Neural cell (in vitro differentiated cells): ENCODE results near the gene CSMD2. TPM values are rescaled to one million over a fixed set of nuclear protein-coding genes. Genes with fewer than 3 reads are reported as not detected.

Experiments used
- H2AFZ ChIP-seq: fragments of 200-600, 300-800 bp; sonication (generic), shearing (Covaris generic); 2 replicates; pipeline ENCODE4 v1.6.0; 2014; ENCODE audit warnings: low read depth, mild to moderate bottlenecking, antibody characterized with exemption, low read length, moderate library complexity
- H3F3A ChIP-seq: fragments of 200-600 bp; shearing (Covaris generic); 2 replicates; pipeline ENCODE4 v1.6.1; 2016; ENCODE audit warnings: mild to moderate bottlenecking, moderate library complexity, mixed read lengths, antibody characterized with exemption, low read length; ENCODE audit not compliant: insufficient read depth, poor library complexity, severe bottlenecking
- H3K27ac ChIP-seq: fragments of 200-600, 300-800 bp; sonication (generic), shearing (Covaris generic); 2 replicates; pipeline ENCODE4 v1.5.1; 2014; ENCODE audit warnings: mild to moderate bottlenecking, low read length, moderate library complexity
- H3K27me3 ChIP-seq: fragments of 300-800, 200-600 bp; sonication (generic), shearing (Covaris generic); 2 replicates; pipeline ENCODE4 v1.6.0; 2014; ENCODE audit warnings: mild to moderate bottlenecking, low read depth, low read length, moderate library complexity; ENCODE audit not compliant: insufficient read depth
- H3K36me3 ChIP-seq: fragments of 300-800, 200-600 bp; sonication (generic), shearing (Covaris generic); 2 replicates; pipeline ENCODE4 v1.5.1; 2014; ENCODE audit warnings: mild to moderate bottlenecking, antibody characterized with exemption, low read length, moderate library complexity; ENCODE audit not compliant: insufficient read depth
- H3K4me2 ChIP-seq: fragments of 300-800, 200-600 bp; sonication (generic), shearing (Covaris generic); 2 replicates; pipeline ENCODE4 v1.6.0; 2014; ENCODE audit warnings: mild to moderate bottlenecking, low read length
- H3K4me3 ChIP-seq: fragments of 300-800, 200-600 bp; sonication (generic), shearing (Covaris generic); 2 replicates; pipeline ENCODE4 v1.5.1; 2014; ENCODE audit warnings: mild to moderate bottlenecking, low read length, moderate library complexity
- H3K79me2 ChIP-seq: fragments of 200-600 bp; shearing (Covaris generic); replicated peaks from 2 replicates; pipeline ENCODE4 v1.6.0; 2014; ENCODE audit warnings: mild to moderate bottlenecking, low read length, moderate library complexity; ENCODE audit not compliant: insufficient read depth
- H3K9ac ChIP-seq: fragments of 300-800, 200-600 bp; sonication (generic), shearing (Covaris generic); 2 replicates; pipeline ENCODE4 v1.6.1; 2016; ENCODE audit warnings: mild to moderate bottlenecking, low read length, mixed read lengths
- H3K9me2 ChIP-seq: fragments of 200-600 bp; shearing (Covaris generic); 2 replicates; pipeline ENCODE4 v1.6.1; 2016; ENCODE audit warnings: mild to moderate bottlenecking, low read length, mixed read lengths; ENCODE audit not compliant: insufficient read depth
- H3K9me3 ChIP-seq: fragments of 200-600, 300-800 bp; sonication (generic), shearing (Covaris generic); 2 replicates; pipeline ENCODE4 v1.6.1; 2016; ENCODE audit warnings: mild to moderate bottlenecking, mixed run types, low read length, moderate library complexity, mixed read lengths
- H4K20me1 ChIP-seq: fragments of 200-600 bp; shearing (Covaris generic); 2 replicates; pipeline ENCODE4 v1.6.1; 2016; ENCODE audit warnings: mild to moderate bottlenecking, mixed run types; ENCODE audit not compliant: insufficient read depth
- EZH2 ChIP-seq: fragments of 200-600, 300-800 bp; shearing (Covaris generic), sonication (generic); IDR thresholded peaks from 2 replicates; pipeline ENCODE4 v1.6.1; 2014; ENCODE audit warnings: antibody characterized with exemption, low read length, borderline replicate concordance, mild to moderate bottlenecking; ENCODE audit not compliant: insufficient read depth, poor library complexity, severe bottlenecking
- MXI1 ChIP-seq: fragments of 450-650 bp; conservative IDR thresholded peaks from 2 replicates; pipeline ENCODE4 v1.6.1; 2014; ENCODE audit warnings: antibody characterized with exemption, mild to moderate bottlenecking; ENCODE audit not compliant: poor library complexity, severe bottlenecking
- POLR2AphosphoS5 ChIP-seq: IDR thresholded peaks from 2 replicates; pipeline ENCODE4 v1.6.1; 2012
- RAD21 ChIP-seq: fragments of 450-650 bp; conservative IDR thresholded peaks from 2 replicates; pipeline ENCODE4 v1.6.1; 2014; ENCODE audit warnings: antibody characterized with exemption, mild to moderate bottlenecking, moderate library complexity
- SMC3 ChIP-seq: fragments of 450-650 bp; conservative IDR thresholded peaks from 2 replicates; pipeline ENCODE4 v1.6.1; 2014; ENCODE audit warnings: antibody characterized with exemption, mild to moderate bottlenecking, moderate library complexity; ENCODE audit not compliant: poor library complexity
- TAF1 ChIP-seq: IDR thresholded peaks from 2 replicates; pipeline ENCODE4 v1.6.1; 2012; ENCODE audit warnings: low read depth
- polyA plus RNA-seq: library from polyadenylated mRNA; depleted of rRNA; stranded (reverse); fragments of >200 nt; gene quantifications from 2 replicates; pipeline ENCODE4 v1.2.3, GENCODE V29; 2014
- TF ChIP-seq, protein P1 (sequence below): fragments of 450-650 bp; IDR thresholded peaks from 2 replicates; pipeline ENCODE4 v1.5.1; 2014; ENCODE audit warnings: antibody characterized with exemption, mild to moderate bottlenecking, moderate library complexity; ENCODE audit not compliant: poor library complexity, severe bottlenecking
- TF ChIP-seq, protein P2 (sequence below): IDR thresholded peaks from 2 replicates; pipeline ENCODE4 v1.6.1; 2012; ENCODE audit warnings: borderline replicate concordance

Gene CSMD2
- polyA plus RNA-seq, 1 donor from 2014 or later = 9.6 TPM

DNA sequence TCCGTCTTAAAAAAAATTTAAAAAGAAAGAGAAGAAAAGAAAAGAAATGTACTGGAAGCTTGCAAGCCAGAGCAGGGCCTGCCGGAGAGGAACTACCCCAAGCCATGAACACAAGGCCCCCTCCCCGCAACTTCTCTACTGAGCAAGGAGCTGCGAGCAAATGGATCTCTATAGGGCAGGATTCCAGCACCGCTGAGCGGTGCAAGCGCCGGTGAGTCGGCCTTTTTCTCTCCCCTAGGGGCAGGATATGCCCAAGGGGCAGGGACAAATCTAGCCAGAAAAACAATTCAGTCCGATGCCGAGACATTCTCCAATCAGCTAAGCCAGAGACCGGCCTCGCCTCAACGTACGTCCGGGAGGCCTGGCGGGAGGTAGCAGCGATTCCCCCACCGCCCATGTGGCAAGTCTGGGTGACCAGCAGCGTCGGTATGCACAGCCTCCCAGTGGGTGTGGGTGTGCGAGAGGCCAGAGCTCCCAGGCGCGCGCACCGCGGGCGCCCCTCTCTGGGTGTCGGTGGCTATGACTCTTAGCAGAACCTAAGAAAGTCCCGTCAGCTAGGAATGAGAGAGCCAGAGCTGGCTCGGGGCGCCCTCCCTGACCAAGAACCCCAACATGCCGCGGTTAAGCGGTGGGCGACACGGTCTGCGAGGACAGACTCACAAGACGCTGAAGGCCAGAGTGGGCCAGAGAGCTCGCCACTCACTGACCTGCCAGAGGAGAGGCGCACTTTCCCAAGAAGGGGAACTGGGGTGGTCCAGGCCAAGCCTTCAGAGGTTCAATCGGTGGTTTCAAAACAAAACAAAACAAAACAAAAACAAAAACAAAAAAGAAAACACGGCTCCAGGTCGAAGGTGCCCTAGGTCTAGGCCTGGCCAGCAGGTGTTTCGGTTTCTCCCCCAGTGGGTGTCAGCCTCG, 1.9 kb downstream of the CSMD2 start:
- Histone ChIP-seq H3F3A (no peaks in the 10 kb centered on the region), H3K36me3 (no peaks in the 10 kb centered on the region), H3K4me2 (peak overlapping the region; percentile 82), H3K79me2 (no peaks in the 10 kb centered on the region), H3K9me3 (no peaks in the 10 kb centered on the region), H3K9ac (peak overlapping the region; percentile 83), H3K27ac (peak overlapping the region; percentile 28), H2AFZ (peak overlapping the region; percentile 27), H3K9me2 (no peaks in the 10 kb centered on the region), H4K20me1 (no peaks in the 10 kb centered on the region), H3K27me3 (peaks cover 30% of the 10 kb centered on the region), H3K4me3 (peak overlapping the region; percentile 96)
- TF ChIP-seq EZH2 = no peak
- peak; percentile 96 for TF ChIP-seq RAD21
- TF ChIP-seq, protein P1, sequence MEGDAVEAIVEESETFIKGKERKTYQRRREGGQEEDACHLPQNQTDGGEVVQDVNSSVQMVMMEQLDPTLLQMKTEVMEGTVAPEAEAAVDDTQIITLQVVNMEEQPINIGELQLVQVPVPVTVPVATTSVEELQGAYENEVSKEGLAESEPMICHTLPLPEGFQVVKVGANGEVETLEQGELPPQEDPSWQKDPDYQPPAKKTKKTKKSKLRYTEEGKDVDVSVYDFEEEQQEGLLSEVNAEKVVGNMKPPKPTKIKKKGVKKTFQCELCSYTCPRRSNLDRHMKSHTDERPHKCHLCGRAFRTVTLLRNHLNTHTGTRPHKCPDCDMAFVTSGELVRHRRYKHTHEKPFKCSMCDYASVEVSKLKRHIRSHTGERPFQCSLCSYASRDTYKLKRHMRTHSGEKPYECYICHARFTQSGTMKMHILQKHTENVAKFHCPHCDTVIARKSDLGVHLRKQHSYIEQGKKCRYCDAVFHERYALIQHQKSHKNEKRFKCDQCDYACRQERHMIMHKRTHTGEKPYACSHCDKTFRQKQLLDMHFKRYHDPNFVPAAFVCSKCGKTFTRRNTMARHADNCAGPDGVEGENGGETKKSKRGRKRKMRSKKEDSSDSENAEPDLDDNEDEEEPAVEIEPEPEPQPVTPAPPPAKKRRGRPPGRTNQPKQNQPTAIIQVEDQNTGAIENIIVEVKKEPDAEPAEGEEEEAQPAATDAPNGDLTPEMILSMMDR = peak; percentile 96
- TF ChIP-seq TAF1 = peak; percentile 51
- peak; percentile 55 for TF ChIP-seq MXI1
- TF ChIP-seq, protein P2, sequence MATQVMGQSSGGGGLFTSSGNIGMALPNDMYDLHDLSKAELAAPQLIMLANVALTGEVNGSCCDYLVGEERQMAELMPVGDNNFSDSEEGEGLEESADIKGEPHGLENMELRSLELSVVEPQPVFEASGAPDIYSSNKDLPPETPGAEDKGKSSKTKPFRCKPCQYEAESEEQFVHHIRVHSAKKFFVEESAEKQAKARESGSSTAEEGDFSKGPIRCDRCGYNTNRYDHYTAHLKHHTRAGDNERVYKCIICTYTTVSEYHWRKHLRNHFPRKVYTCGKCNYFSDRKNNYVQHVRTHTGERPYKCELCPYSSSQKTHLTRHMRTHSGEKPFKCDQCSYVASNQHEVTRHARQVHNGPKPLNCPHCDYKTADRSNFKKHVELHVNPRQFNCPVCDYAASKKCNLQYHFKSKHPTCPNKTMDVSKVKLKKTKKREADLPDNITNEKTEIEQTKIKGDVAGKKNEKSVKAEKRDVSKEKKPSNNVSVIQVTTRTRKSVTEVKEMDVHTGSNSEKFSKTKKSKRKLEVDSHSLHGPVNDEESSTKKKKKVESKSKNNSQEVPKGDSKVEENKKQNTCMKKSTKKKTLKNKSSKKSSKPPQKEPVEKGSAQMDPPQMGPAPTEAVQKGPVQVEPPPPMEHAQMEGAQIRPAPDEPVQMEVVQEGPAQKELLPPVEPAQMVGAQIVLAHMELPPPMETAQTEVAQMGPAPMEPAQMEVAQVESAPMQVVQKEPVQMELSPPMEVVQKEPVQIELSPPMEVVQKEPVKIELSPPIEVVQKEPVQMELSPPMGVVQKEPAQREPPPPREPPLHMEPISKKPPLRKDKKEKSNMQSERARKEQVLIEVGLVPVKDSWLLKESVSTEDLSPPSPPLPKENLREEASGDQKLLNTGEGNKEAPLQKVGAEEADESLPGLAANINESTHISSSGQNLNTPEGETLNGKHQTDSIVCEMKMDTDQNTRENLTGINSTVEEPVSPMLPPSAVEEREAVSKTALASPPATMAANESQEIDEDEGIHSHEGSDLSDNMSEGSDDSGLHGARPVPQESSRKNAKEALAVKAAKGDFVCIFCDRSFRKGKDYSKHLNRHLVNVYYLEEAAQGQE = no peak
- peak; percentile 95 for TF ChIP-seq SMC3

DNA sequence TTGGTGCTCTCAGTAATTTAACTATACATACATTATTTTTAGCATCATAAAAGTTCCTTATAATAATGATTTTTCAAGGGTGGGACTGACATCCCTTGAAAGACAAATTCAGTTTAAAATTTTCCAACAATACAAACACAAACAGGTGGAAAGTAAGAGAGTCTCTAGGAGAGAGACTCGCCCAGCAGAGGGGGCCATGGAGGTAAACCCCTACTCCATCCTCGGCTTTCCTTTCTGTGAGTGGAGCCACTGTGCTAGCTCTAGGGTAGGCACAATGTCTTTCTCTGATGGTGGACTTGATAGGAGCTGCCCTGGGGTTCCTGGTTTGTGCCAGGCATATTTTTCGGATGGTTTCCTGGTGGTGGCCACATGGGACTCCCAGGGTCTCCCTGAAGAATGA, 8.3 kb downstream of the CSMD2 start:
- no peak overlapping the region for H3K4me3 ChIP-seq
- no peaks in the 10 kb centered on the region for H3F3A ChIP-seq
- no peak overlapping the region for H3K4me2 ChIP-seq
- H3K9me2 ChIP-seq = no peaks in the 10 kb centered on the region
- no peak overlapping the region for H2AFZ ChIP-seq
- H3K9ac ChIP-seq = no peak overlapping the region
- H3K27ac ChIP-seq = no peak overlapping the region
- H3K79me2 ChIP-seq = no peaks in the 10 kb centered on the region
- no peaks in the 10 kb centered on the region for H3K9me3 ChIP-seq
- no peak for TF ChIP-seq SMC3
- TF ChIP-seq, protein P2 = no peak
- TF ChIP-seq POLR2AphosphoS5 = no peak
- TF ChIP-seq, protein P1 = no peak
- TF ChIP-seq RAD21 = no peak
- no peaks in the 10 kb centered on the region for H4K20me1 ChIP-seq
- H3K27me3 ChIP-seq = peaks cover 5% of the 10 kb centered on the region
- H3K36me3 ChIP-seq = peaks cover 5% of the 10 kb centered on the region
